Spleen (tissue), 11 donors: ENCODE results near the gene LTBP1. TPM values are rescaled to one million over a fixed set of nuclear protein-coding genes. Genes with fewer than 3 reads are reported as not detected.
A peak's percentile ranks its signal among the peaks of the same experiment; 100 is the strongest.

ENCODE experiments used
- DNase-seq: peaks from one replicate; pipeline ENCODE4 v3.0.0-alpha.2; 2020
- H3K27ac ChIP-seq, 8 donors: fragments of 200-600 bp; sonication (generic) in 7 of 8; 1 replicate in 4 of 8; 2 replicates in 4 of 8; pipeline versions ENCODE4 v1.5.0 to v1.8.0; 2016 to 2021; ENCODE audit warnings: inconsistent platforms in 4 of 8, mild to moderate bottlenecking in 4 of 8, moderate library complexity in 1 of 8
- H3K27me3 ChIP-seq, 7 donors: fragments of 200-600 bp; sonication (generic) in 6 of 7; replicated peaks in 1 of 7; 1 replicate in 4 of 7; 2 replicates in 3 of 7; pipeline versions ENCODE4 v1.5.0 to v1.8.0; 2016 to 2021; ENCODE audit warnings: inconsistent platforms in 3 of 7, mild to moderate bottlenecking in 1 of 7
- H3K36me3 ChIP-seq, 6 donors: fragments of 200-600 bp; sonication (generic) in 5 of 6; 1 replicate in 4 of 6; 2 replicates in 2 of 6; pipeline versions ENCODE4 v1.5.0 to v1.8.0; 2016 to 2021; ENCODE audit warnings: inconsistent platforms in 2 of 6
- H3K4me1 ChIP-seq, 6 donors: fragments of 200-600 bp; sonication (generic) in 5 of 6; 1 replicate in 3 of 6; 2 replicates in 3 of 6; pipeline versions ENCODE4 v1.5.0 to v1.8.0; 2016 to 2021; ENCODE audit warnings: inconsistent platforms in 3 of 6
- H3K4me3 ChIP-seq, 8 donors: fragments of 200-600 bp; sonication (generic) in 7 of 8; 1 replicate in 4 of 8; 2 replicates in 4 of 8; pipeline versions ENCODE4 v1.5.0 to v1.8.0; 2016 to 2021; ENCODE audit warnings: inconsistent platforms in 4 of 8, mild to moderate bottlenecking in 4 of 8, moderate library complexity in 2 of 8
- H3K9me3 ChIP-seq, 8 donors: fragments of 200-600 bp; sonication (generic) in 7 of 8; 1 replicate in 4 of 8; 2 replicates in 4 of 8; pipeline versions ENCODE4 v1.5.0 to v1.8.0; 2016 to 2021; ENCODE audit warnings: inconsistent platforms in 4 of 8
- POLR2A ChIP-seq, 3 donors: fragments of 450-650 bp; IDR thresholded peaks; one replicate each; pipeline ENCODE4 v1.5.1; 2017; ENCODE audit warnings: antibody characterized with exemption in 3 of 3, mild to moderate bottlenecking in 1 of 3
- POLR2AphosphoS5 ChIP-seq, 3 donors: sonication (generic); formaldehyde crosslinking; IDR thresholded peaks; one replicate each; pipeline ENCODE4 v1.5.1; 2017; ENCODE audit warnings: antibody characterized with exemption in 3 of 3
- WGBS, 5 donors: extraction: QIAGEN DNeasy Blood & Tissue Kit in 3 of 5; methylation state at CpG; one replicate each; pipeline versions ENCODE4 v1.1.5 to v1.1.7; 2013 to 2018; 5-methylcytosine and 5-hydroxymethylcytosine counted together
- intact Hi-C: fragments of 100-400 bp; cut with DNase I; formaldehyde crosslinking; loops from one replicate; pipeline ENCODE4 v1.15.0; 2023; ENCODE audit warnings: low total_unique reads
- polyA plus RNA-seq, 3 donors: library from polyadenylated mRNA; stranded (reverse); fragments of 200-250 nt; gene quantifications; one replicate each; pipeline ENCODE4 v1.2.1, GENCODE V29; 2013
- total RNA-seq, 7 donors: library from RNA; depleted of rRNA in 3 of 7; stranded (reverse); fragments of >200 nt in 3 of 7; fragmentation: NEBNext Ultra II Directional in 4 of 7; extraction: Animal tissue kit (Norgen Biotek cat#: 25700) in 4 of 7; gene quantifications; one replicate each; pipeline versions ENCODE4 v1.1.0 to v1.2.1, GENCODE V29; 2016 to 2021
- TF ChIP-seq, protein P1 (sequence below), 11 experiments: fragments of 200-600 bp in 7 of 11; fragments of 450-650 bp in 4 of 11; sonication (generic) in 4 of 11; IDR thresholded peaks in 8 of 11; conservative IDR thresholded peaks in 3 of 11; 1 replicate in 7 of 11; 2 replicates in 4 of 11; pipeline versions ENCODE4 v1.4.0 to v1.8.0; 2016 to 2021; ENCODE audit warnings: antibody characterized with exemption in 11 of 11, inconsistent platforms in 4 of 11, mild to moderate bottlenecking in 1 of 11
- donor health status: healthy with polysubstance abuse.
- donor health status: DM: no; HTN: no; CAD: no; lungs with moderate emphysema.
- donor health status: DM: no; HTN: no; CAD: no.
- donor health status: Bipolar disorder and iron deficiency.
- donor health status: healthy.
- donor health status: DM: no; HTN: no; CAD: no.
- donor health status: DM: yes; HTN: yes; CAD: no.

Gene LTBP1
- total and polyA plus RNA-seq, 10 donors, result 6.8 to 28.0 (median 13.3) TPM

DNA sequence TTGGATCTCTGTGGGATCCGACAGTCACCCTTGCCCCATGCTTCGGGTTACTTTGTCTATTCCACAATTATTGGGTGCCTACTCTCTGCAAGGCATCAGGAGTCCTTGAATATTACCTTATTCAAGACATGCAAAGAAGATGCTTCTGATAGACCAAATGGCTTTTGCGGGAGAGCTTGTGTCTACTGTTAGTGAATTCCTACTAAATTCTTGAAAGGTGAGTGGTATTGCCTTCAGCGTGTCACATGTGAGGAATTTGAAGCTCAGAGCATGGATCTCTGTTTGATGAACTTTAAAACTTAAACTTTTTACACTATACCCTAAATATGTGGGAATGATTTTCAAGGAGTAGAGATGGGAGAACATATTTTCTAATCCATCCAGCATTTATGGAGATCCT is 184.4 kb downstream of the LTBP1 start:
- no peak for DNase-seq
- Histone ChIP-seq H3K27me3 (no peaks in the 10 kb centered on the region), H3K36me3 (no peaks in the 10 kb centered on the region), H3K9me3 (no peaks in the 10 kb centered on the region), H3K27ac (no peak overlapping the region), H3K4me1 (peaks cover 0 to 27% (median 3%) of the 10 kb centered on the region in 6 donors), H3K4me3 (no peak overlapping the region)
- TF ChIP-seq POLR2AphosphoS5 (IDR thresholded peaks at IDR 0.05), result no peak
- TF ChIP-seq, protein P1, sequence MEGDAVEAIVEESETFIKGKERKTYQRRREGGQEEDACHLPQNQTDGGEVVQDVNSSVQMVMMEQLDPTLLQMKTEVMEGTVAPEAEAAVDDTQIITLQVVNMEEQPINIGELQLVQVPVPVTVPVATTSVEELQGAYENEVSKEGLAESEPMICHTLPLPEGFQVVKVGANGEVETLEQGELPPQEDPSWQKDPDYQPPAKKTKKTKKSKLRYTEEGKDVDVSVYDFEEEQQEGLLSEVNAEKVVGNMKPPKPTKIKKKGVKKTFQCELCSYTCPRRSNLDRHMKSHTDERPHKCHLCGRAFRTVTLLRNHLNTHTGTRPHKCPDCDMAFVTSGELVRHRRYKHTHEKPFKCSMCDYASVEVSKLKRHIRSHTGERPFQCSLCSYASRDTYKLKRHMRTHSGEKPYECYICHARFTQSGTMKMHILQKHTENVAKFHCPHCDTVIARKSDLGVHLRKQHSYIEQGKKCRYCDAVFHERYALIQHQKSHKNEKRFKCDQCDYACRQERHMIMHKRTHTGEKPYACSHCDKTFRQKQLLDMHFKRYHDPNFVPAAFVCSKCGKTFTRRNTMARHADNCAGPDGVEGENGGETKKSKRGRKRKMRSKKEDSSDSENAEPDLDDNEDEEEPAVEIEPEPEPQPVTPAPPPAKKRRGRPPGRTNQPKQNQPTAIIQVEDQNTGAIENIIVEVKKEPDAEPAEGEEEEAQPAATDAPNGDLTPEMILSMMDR (IDR thresholded peaks at IDR 0.05 in 8 of 11, conservative IDR thresholded peaks at IDR 0.05 in 3 of 11), result no peak
- TF ChIP-seq POLR2A (IDR thresholded peaks at IDR 0.05), result no peak
- intact Hi-C loops, result no loop called here
- 94 to 97% (median 96%) methylated on average over 4 of the region's 4 CpGs for WGBS, 5 donors

DNA sequence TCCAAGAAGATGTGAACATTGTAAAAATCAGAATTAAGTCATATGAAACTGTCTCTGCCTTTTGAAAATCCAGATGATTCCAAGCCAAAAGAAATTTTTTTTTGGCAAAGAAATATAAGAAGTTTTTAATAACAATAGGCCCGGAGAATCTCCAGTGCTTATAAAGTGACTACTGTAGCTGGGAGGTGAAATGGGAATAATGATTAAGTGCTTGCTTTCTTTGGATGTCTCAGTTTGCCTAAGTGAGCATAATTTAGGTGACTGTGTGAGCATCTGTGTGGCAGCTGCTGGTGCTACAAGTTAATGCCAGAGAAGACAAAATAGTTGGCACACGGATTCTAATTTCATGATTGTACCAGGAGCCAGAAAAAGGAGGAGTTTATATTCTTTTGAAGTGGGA is 185.0 kb downstream of the LTBP1 start:
- Histone ChIP-seq H3K36me3 (no peaks in the 10 kb centered on the region), H3K27me3 (no peaks in the 10 kb centered on the region), H3K27ac (no peak overlapping the region), H3K4me1 (peaks cover 0 to 30% (median 3%) of the 10 kb centered on the region in 6 donors), H3K4me3 (no peak overlapping the region), H3K9me3 (no peaks in the 10 kb centered on the region)
- TF ChIP-seq POLR2AphosphoS5 (IDR thresholded peaks at IDR 0.05), result no peak
- TF ChIP-seq POLR2A (IDR thresholded peaks at IDR 0.05), result no peak
- TF ChIP-seq, protein P1 (IDR thresholded peaks at IDR 0.05 in 8 of 11, conservative IDR thresholded peaks at IDR 0.05 in 3 of 11), result no peak
- no peak for DNase-seq
- intact Hi-C loops, result no loop called here
- WGBS, 5 donors, result 45 to 49% (median 48%) methylated on average over 2 of the region's 2 CpGs

DNA sequence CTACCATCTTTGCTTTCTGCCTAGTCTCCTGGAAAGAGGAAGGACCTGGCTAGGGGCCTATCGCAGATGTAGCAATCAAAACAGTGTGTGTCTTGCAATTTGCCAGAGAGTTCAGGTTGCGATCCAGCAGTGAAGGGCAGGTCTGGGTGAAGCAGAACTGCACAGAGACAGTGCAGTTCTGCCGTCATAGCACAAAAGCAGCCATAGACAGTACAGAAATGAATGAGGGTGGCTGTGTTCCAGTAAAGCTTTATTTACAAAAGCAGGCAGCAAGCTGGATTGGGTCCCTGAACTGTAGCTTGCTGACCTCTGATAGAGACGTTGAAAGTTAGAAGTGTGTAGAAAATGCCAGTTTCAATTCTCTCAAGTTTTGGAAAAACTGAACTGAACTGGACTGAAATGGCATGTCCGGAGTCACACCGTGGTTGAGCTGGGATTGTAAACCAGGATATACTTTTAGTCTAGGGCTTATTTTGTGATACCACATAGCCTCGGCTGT is 186.8 kb downstream of the LTBP1 start:
- Histone ChIP-seq H3K9me3 (no peaks in the 10 kb centered on the region), H3K27me3 (no peaks in the 10 kb centered on the region), H3K36me3 (no peaks in the 10 kb centered on the region), H3K27ac (peak overlapping the region in 3 of 8 donors; percentile 9 to 48 (median 43)), H3K4me3 (no peak overlapping the region), H3K4me1 (peaks cover 0 to 30% (median 3%) of the 10 kb centered on the region in 6 donors)
- WGBS, 5 donors, result 59 to 82% (median 72%) methylated on average over 7 of the region's 7 CpGs
- intact Hi-C loops, result no loop called here
- no peak for DNase-seq
- TF ChIP-seq POLR2AphosphoS5 (IDR thresholded peaks at IDR 0.05), result no peak
- no peak for TF ChIP-seq POLR2A (IDR thresholded peaks at IDR 0.05)
- TF ChIP-seq, protein P1 (IDR thresholded peaks at IDR 0.05 in 8 of 11, conservative IDR thresholded peaks at IDR 0.05 in 3 of 11), result no peak

DNA sequence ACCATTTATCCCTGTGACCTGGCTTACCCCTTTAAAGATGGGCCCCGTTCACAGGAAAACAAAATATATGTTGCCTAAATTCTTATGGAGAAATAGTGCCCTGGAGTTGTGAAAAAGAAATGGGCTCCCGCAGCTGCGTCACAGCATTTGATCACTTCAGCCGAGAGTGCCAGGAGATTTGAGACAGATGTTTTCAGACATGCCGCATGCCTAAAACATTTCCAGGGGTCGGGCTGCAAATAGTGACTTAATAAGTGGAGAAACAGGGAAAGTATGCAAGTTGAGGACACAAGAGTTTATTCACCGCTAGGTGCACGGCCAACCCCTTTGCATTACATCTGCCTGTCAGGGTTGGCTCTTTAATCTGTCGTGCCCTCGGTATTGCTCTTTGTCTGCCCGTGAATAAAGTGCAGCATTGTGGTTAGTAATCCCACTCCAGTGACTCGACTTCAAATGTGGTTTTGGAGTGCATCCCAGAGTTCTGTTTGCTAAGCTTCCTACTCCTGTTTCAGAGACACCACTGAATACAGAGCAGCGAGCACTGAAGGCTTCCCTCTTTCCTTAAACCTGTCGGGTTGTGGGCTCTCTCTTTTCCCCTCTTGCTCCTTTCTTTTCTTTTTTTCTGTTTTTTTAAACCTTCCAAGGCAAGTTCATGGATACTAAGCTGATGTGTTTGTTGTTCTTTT is 187.5 kb downstream of the LTBP1 start:
- 41 to 66% (median 50%) methylated on average over 14 of the region's 14 CpGs for WGBS, 5 donors
- TF ChIP-seq POLR2A (IDR thresholded peaks at IDR 0.05), result no peak
- TF ChIP-seq, protein P1 (IDR thresholded peaks at IDR 0.05 in 8 of 11, conservative IDR thresholded peaks at IDR 0.05 in 3 of 11), result no peak
- TF ChIP-seq POLR2AphosphoS5 (IDR thresholded peaks at IDR 0.05), result no peak
- peak overlapping the region in 3 of 8 donors; percentile 9 to 48 (median 43) for H3K27ac ChIP-seq
- no peaks in the 10 kb centered on the region for H3K9me3 ChIP-seq
- peak overlapping the region in 2 of 8 donors; percentile 3 to 6 for H3K4me3 ChIP-seq
- intact Hi-C loops, result no loop called here
- no peaks in the 10 kb centered on the region for H3K27me3 ChIP-seq
- no peaks in the 10 kb centered on the region for H3K36me3 ChIP-seq
- DNase-seq, result no peak
- peaks cover 0 to 30% (median 3%) of the 10 kb centered on the region in 6 donors for H3K4me1 ChIP-seq
